SK-N-SH (cell line): ENCODE results near the gene SH2D3C. TPM values are rescaled to one million over a fixed set of nuclear protein-coding genes. Genes with fewer than 3 reads are reported as not detected.
A peak's percentile ranks its signal among the peaks of the same experiment; 100 is the strongest.

ENCODE experiments used
- CTCF ChIA-PET: fragments of 300-600, 350-600 bp; formaldehyde crosslinking; extraction: SDS; loops from one replicate; lab custom pipeline; 2021; lab: Yijun Ruan, JAX
- POLR2A ChIA-PET: fragments of 350-600 bp; sonication (Branson Sonifier 250); formaldehyde crosslinking; extraction: SDS; loops from one replicate; lab custom pipeline; 2020; ENCODE audit warnings: antibody characterized with exemption, inconsistent platforms; lab: Yijun Ruan, JAX
- DNase-seq: peaks from one replicate; pipeline ENCODE4 v3.0.0; 2012
- H2AFZ ChIP-seq: fragments of 200-600 bp; sonication (generic); 2 replicates; pipeline ENCODE4 v1.8.1; 2016; ENCODE audit warnings: antibody characterized with exemption, mild to moderate bottlenecking, low read depth
- H3F3A ChIP-seq: fragments of 200-600 bp; sonication (generic); replicated peaks from 2 replicates; pipeline ENCODE3; 2016; ENCODE audit warnings: antibody characterized with exemption, mild to moderate bottlenecking; ENCODE audit not compliant: insufficient read depth
- H3K27ac ChIP-seq, 2 experiments: fragments of 200-500 bp in 1 of 2; fragments of 200-600 bp in 1 of 2; sonication (Bioruptor generic) in 1 of 2; sonication (generic), shearing (Covaris generic) in 1 of 2; 2 replicates each; pipeline versions ENCODE4 v1.5.1 to v1.6.1; 2014 to 2016; ENCODE audit warnings: low read depth in 2 of 2, inconsistent platforms in 1 of 2, low read length in 1 of 2, mild to moderate bottlenecking in 1 of 2, mixed read lengths in 1 of 2
- H3K27me3 ChIP-seq: fragments of 200-600 bp; sonication (generic), shearing (Covaris generic); 2 replicates; pipeline ENCODE4 v1.6.1; 2016; ENCODE audit warnings: mixed run types; ENCODE audit not compliant: insufficient read depth
- H3K36me3 ChIP-seq, 2 experiments: fragments of 200-500 bp in 1 of 2; fragments of 200-600 bp in 1 of 2; sonication (Bioruptor generic) in 1 of 2; sonication (generic) in 1 of 2; replicated peaks in 1 of 2; 2 replicates each; pipeline versions ENCODE3 to v1.5.1; 2014 to 2016; ENCODE audit warnings: low read length in 1 of 2, mild to moderate bottlenecking in 1 of 2; ENCODE audit not compliant: insufficient read depth in 2 of 2, control insufficient read depth in 1 of 2
- H3K4me1 ChIP-seq, 2 experiments: fragments of 200-500 bp in 1 of 2; fragments of 200-600 bp in 1 of 2; sonication (Bioruptor generic) in 1 of 2; sonication (generic), shearing (Covaris generic) in 1 of 2; 2 replicates each; pipeline versions ENCODE4 v1.5.1 to v1.6.1; 2014 to 2016; ENCODE audit warnings: low read depth in 1 of 2, low read length in 1 of 2, mixed run types in 1 of 2; ENCODE audit not compliant: insufficient read depth in 2 of 2, control insufficient read depth in 1 of 2
- H3K4me2 ChIP-seq: fragments of 200-600 bp; sonication (generic), shearing (Covaris generic); 2 replicates; pipeline ENCODE4 v1.6.1; 2017; ENCODE audit warnings: mixed run types
- H3K4me3 ChIP-seq, 2 experiments: fragments of 200-500 bp in 1 of 2; fragments of 200-600 bp in 1 of 2; sonication (Bioruptor generic) in 1 of 2; sonication (generic), shearing (Covaris generic) in 1 of 2; 2 replicates each; pipeline versions ENCODE4 v1.5.1 to v1.8.1; 2014 to 2016; ENCODE audit warnings: low read depth in 2 of 2, inconsistent platforms in 1 of 2, low read length in 1 of 2, mild to moderate bottlenecking in 1 of 2, mixed read lengths in 1 of 2, moderate library complexity in 1 of 2
- H3K79me2 ChIP-seq: fragments of 200-600 bp; sonication (generic); 2 replicates; pipeline ENCODE4 v1.8.1; 2017; ENCODE audit warnings: mild to moderate bottlenecking; ENCODE audit not compliant: insufficient read depth
- H3K9ac ChIP-seq: fragments of 200-600 bp; sonication (generic); 2 replicates; pipeline ENCODE4 v1.6.1; 2017; ENCODE audit warnings: mixed run types
- H3K9me2 ChIP-seq: fragments of 200-600 bp; sonication (generic); 2 replicates; pipeline ENCODE4 v1.6.1; 2017; ENCODE audit warnings: mixed run types
- H3K9me3 ChIP-seq: fragments of 200-600 bp; sonication (generic); 2 replicates; pipeline ENCODE4 v1.6.1; 2017; ENCODE audit warnings: mixed run types, mild to moderate bottlenecking, moderate library complexity
- H4K20me1 ChIP-seq: fragments of 200-600 bp; sonication (generic); 2 replicates; pipeline ENCODE4 v1.6.1; 2017; ENCODE audit warnings: mild to moderate bottlenecking, mixed run types; ENCODE audit not compliant: insufficient read depth
- CHD2 ChIP-seq: fragments of 150-350 bp; IDR thresholded peaks from 2 replicates; pipeline ENCODE4 v1.6.1; 2018; ENCODE audit warnings: low read length; ENCODE audit not compliant: partially characterized antibody
- FOSL2 ChIP-seq: IDR thresholded peaks from 2 replicates; pipeline ENCODE4 v1.4.0; 2012; ENCODE audit warnings: low read depth, mild to moderate bottlenecking, moderate library complexity, borderline replicate concordance
- FOXM1 ChIP-seq: IDR thresholded peaks from 2 replicates; pipeline ENCODE4 v1.4.0; 2012; ENCODE audit warnings: low read depth, mild to moderate bottlenecking
- MEF2A ChIP-seq: IDR thresholded peaks from 2 replicates; pipeline ENCODE4 v1.4.0; 2012; ENCODE audit warnings: low read depth, borderline replicate concordance
- MXI1 ChIP-seq: IDR thresholded peaks from 2 replicates; pipeline ENCODE4 v1.6.1; 2012; ENCODE audit warnings: mild to moderate bottlenecking, low read depth, low read length, improper control_type of control experiment
- POLR2AphosphoS5 ChIP-seq: IDR thresholded peaks from 2 replicates; pipeline ENCODE4 v1.6.1; 2012; ENCODE audit warnings: low read depth, low read length
- RAD21 ChIP-seq: IDR thresholded peaks from 2 replicates; pipeline ENCODE4 v1.6.1; 2012; ENCODE audit warnings: mild to moderate bottlenecking, low read length
- RXRA ChIP-seq: IDR thresholded peaks from 2 replicates; pipeline ENCODE4 v1.4.0; 2012; ENCODE audit warnings: low read depth, mild to moderate bottlenecking, borderline replicate concordance
- SIN3A ChIP-seq: IDR thresholded peaks from 2 replicates; pipeline ENCODE4 v1.6.1; 2012; ENCODE audit warnings: low read depth, mild to moderate bottlenecking, low read length, moderate library complexity, borderline replicate concordance
- SMC3 ChIP-seq: IDR thresholded peaks from 2 replicates; pipeline ENCODE4 v1.6.1; 2012; ENCODE audit warnings: low read depth, low read length, improper control_type of control experiment
- TAF1 ChIP-seq: IDR thresholded peaks from 2 replicates; pipeline ENCODE4 v1.6.1; 2012; ENCODE audit warnings: low read depth, mild to moderate bottlenecking, low read length, moderate library complexity, borderline replicate concordance
- TEAD4 ChIP-seq: IDR thresholded peaks from 2 replicates; pipeline ENCODE4 v1.4.0; 2012; ENCODE audit warnings: mild to moderate bottlenecking, borderline replicate concordance; ENCODE audit not compliant: insufficient read depth
- YY1 ChIP-seq: IDR thresholded peaks from 2 replicates; pipeline ENCODE4 v1.4.0; 2012; ENCODE audit warnings: low read depth, mild to moderate bottlenecking
- WGBS: methylation state at CpG from one replicate; pipeline ENCODE4 v1.1.6; 2017; ENCODE audit warnings: low lambda C conversion rate; 5-methylcytosine and 5-hydroxymethylcytosine counted together
- polyA plus RNA-seq, 3 experiments: library from polyadenylated mRNA; depleted of rRNA; stranded (reverse); fragments of >200 nt; gene quantifications; 2 replicates each; pipeline ENCODE4 v1.2.3, GENCODE V29; 2012
- TF ChIP-seq, protein P1 (sequence below): fragments of 150-350 bp; IDR thresholded peaks from 2 replicates; pipeline ENCODE4 v1.6.1; 2016; ENCODE audit warnings: mild to moderate bottlenecking, low read depth, low read length
- TF ChIP-seq, protein P2 (sequence below): IDR thresholded peaks from 2 replicates; pipeline ENCODE4 v1.6.1; 2012; ENCODE audit warnings: mild to moderate bottlenecking, low read depth, low read length, moderate library complexity
- TF ChIP-seq, protein P3 (sequence below): IDR thresholded peaks from 2 replicates; pipeline ENCODE4; 2012
- TF ChIP-seq, protein P4 (sequence below): IDR thresholded peaks from 2 replicates; pipeline ENCODE4 v1.4.0; 2012; ENCODE audit warnings: low read depth, borderline replicate concordance

Gene SH2D3C
- polyA plus RNA-seq, 1 of the 3 experiments (the other 2 are of a cell fraction) = 0.15 TPM

DNA sequence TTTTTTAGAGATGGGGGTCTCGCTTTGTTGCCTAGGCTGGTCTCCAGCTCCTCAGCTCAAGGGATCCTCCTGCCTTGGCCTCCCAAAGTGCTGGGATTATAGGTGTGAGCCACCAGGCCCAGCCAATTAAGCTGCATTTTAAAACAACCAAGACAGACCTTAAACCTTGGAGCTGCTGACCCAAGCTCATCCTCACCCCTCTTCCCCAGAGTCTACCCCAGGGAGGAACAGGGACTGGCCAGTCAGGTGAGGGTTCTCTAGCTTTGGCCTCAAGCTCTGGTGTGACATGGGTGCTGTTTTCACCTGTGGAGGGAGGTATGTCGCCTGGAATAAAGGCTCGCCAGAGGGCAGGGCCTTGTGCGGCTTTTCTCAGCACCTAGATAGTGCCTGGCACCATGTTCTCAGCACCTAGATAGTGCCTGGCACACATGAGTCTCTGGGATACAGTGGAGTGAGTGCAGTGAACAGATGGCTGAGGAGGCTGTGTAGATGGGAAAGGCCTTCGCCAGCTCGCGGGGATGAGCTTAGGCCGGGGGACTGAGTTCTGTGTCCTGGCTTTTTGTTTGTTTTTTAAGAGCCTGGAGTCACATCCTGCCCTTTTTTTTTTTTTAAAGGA lies 14.7 kb upstream of the SH2D3C start:
- no peak overlapping the region for H2AFZ ChIP-seq
- peaks cover 55% of the 10 kb centered on the region for H4K20me1 ChIP-seq
- H3K36me3 ChIP-seq = peaks cover 41 to 46% of the 10 kb centered on the region in 2 experiments
- CTCF ChIA-PET = interaction anchor here (0.7 to 2.4 kb wide), 8 partner anchors 9 to 203 kb away, joined by 3 to 26 read pairs (median 5); partner anchors contain the start of genes FPGS and TOR2A
- TF ChIP-seq, protein P1, sequence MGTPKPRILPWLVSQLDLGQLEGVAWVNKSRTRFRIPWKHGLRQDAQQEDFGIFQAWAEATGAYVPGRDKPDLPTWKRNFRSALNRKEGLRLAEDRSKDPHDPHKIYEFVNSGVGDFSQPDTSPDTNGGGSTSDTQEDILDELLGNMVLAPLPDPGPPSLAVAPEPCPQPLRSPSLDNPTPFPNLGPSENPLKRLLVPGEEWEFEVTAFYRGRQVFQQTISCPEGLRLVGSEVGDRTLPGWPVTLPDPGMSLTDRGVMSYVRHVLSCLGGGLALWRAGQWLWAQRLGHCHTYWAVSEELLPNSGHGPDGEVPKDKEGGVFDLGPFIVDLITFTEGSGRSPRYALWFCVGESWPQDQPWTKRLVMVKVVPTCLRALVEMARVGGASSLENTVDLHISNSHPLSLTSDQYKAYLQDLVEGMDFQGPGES = no peak
- peak; percentile 53 for TF ChIP-seq POLR2AphosphoS5
- TF ChIP-seq, all 33 proteins: peak for 1
- Histone ChIP-seq H3K4me2 (no peak overlapping the region), H3K9me3 (no peaks in the 10 kb centered on the region), H3K4me1 (peaks cover 0 to 6% of the 10 kb centered on the region in 2 experiments; a peak in 1 of 4 replicates), H3K9me2 (no peaks in the 10 kb centered on the region), H3K27me3 (no peaks in the 10 kb centered on the region), H3K79me2 (peaks cover 35% of the 10 kb centered on the region), H3K9ac (no peak overlapping the region), H3K4me3 (no peak overlapping the region), H3F3A (peaks cover 43% of the 10 kb centered on the region), H3K27ac (no peak overlapping the region; a peak in 1 of 4 replicates)
- DNase-seq = no peak
- POLR2A ChIA-PET = interaction anchor here (0.6 to 2.4 kb wide), 9 partner anchors 8 to 525 kb away, joined by 3 to 10 read pairs (median 3); no protein-coding TSS in a partner anchor
- WGBS = 98% methylated on average over 8 of the region's 8 CpGs

DNA sequence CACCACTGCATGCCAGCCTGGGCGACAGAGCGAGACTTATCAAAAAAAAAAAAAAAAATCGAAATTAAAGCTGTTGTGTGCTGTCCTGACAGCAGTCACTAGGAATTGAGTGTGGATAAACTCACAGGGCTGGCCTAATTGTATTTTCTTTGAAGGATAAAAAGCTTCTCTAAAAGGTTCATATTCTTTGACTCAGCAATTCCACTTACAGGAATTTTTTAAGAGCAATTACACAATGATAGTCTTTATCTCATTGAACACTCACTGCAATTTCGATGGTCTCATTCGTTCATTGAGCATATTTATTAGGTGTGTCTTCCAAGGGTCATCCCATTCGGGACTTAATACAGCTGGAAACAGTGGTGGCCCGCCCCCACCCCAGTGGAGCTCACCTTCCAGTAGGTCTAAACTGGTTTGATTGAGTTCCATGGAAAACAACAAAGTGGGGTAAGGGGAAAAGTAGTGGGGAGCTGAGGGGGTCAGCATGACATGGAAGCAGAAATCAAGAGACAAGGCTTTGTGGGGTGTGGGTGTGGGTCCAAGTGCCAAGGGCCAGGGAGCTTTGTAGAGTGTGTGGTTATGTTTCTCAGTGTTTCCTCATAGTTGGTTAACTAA lies 14.1 kb upstream of the SH2D3C start:
- Histone ChIP-seq H4K20me1 (peaks cover 62% of the 10 kb centered on the region), H3K9me2 (no peaks in the 10 kb centered on the region), H3K4me3 (no peak overlapping the region), H3F3A (peaks cover 43% of the 10 kb centered on the region), H3K9ac (no peak overlapping the region), H3K4me1 (peaks cover under 1 to 10% of the 10 kb centered on the region in 2 experiments; a peak in 3 of 4 replicates), H3K27me3 (no peaks in the 10 kb centered on the region), H3K9me3 (no peaks in the 10 kb centered on the region), H3K79me2 (peaks cover 42% of the 10 kb centered on the region), H3K27ac (no peak overlapping the region), H2AFZ (no peak overlapping the region), H3K4me2 (no peak overlapping the region), H3K36me3 (peaks cover 48 to 52% of the 10 kb centered on the region in 2 experiments)
- no peak for DNase-seq
- WGBS = 91% methylated on average over 7 of the region's 7 CpGs
- POLR2A ChIA-PET = interaction anchor here (0.6 to 2.4 kb wide), 7 partner anchors 9 to 275 kb away, joined by 3 to 10 read pairs (median 4); partner anchors contain the start of gene NAIF1
- CTCF ChIA-PET = interaction anchor here (0.9 to 2.4 kb wide), 8 partner anchors 10 to 202 kb away, joined by 3 to 26 read pairs (median 5); partner anchors contain the start of genes FPGS and TOR2A
- TF ChIP-seq CHD2 (no peak), YY1 (no peak), SIN3A (no peak), MXI1 (no peak), MEF2A (no peak), TEAD4 (no peak), POLR2AphosphoS5 (no peak), RXRA (no peak), TAF1 (no peak), RAD21 (no peak), SMC3 (no peak), FOSL2 (no peak), FOXM1 (no peak)
- TF ChIP-seq, protein P2, sequence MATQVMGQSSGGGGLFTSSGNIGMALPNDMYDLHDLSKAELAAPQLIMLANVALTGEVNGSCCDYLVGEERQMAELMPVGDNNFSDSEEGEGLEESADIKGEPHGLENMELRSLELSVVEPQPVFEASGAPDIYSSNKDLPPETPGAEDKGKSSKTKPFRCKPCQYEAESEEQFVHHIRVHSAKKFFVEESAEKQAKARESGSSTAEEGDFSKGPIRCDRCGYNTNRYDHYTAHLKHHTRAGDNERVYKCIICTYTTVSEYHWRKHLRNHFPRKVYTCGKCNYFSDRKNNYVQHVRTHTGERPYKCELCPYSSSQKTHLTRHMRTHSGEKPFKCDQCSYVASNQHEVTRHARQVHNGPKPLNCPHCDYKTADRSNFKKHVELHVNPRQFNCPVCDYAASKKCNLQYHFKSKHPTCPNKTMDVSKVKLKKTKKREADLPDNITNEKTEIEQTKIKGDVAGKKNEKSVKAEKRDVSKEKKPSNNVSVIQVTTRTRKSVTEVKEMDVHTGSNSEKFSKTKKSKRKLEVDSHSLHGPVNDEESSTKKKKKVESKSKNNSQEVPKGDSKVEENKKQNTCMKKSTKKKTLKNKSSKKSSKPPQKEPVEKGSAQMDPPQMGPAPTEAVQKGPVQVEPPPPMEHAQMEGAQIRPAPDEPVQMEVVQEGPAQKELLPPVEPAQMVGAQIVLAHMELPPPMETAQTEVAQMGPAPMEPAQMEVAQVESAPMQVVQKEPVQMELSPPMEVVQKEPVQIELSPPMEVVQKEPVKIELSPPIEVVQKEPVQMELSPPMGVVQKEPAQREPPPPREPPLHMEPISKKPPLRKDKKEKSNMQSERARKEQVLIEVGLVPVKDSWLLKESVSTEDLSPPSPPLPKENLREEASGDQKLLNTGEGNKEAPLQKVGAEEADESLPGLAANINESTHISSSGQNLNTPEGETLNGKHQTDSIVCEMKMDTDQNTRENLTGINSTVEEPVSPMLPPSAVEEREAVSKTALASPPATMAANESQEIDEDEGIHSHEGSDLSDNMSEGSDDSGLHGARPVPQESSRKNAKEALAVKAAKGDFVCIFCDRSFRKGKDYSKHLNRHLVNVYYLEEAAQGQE = no peak
- TF ChIP-seq, protein P3, sequence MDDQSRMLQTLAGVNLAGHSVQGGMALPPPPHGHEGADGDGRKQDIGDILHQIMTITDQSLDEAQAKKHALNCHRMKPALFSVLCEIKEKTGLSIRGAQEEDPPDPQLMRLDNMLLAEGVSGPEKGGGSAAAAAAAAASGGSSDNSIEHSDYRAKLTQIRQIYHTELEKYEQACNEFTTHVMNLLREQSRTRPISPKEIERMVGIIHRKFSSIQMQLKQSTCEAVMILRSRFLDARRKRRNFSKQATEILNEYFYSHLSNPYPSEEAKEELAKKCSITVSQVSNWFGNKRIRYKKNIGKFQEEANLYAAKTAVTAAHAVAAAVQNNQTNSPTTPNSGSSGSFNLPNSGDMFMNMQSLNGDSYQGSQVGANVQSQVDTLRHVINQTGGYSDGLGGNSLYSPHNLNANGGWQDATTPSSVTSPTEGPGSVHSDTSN = no peak
- TF ChIP-seq, protein P4, sequence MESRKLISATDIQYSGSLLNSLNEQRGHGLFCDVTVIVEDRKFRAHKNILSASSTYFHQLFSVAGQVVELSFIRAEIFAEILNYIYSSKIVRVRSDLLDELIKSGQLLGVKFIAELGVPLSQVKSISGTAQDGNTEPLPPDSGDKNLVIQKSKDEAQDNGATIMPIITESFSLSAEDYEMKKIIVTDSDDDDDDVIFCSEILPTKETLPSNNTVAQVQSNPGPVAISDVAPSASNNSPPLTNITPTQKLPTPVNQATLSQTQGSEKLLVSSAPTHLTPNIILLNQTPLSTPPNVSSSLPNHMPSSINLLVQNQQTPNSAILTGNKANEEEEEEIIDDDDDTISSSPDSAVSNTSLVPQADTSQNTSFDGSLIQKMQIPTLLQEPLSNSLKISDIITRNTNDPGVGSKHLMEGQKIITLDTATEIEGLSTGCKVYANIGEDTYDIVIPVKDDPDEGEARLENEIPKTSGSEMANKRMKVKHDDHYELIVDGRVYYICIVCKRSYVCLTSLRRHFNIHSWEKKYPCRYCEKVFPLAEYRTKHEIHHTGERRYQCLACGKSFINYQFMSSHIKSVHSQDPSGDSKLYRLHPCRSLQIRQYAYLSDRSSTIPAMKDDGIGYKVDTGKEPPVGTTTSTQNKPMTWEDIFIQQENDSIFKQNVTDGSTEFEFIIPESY = no peak
